Measurements from ENCODE around the gene ARFGEF2. TPM values are rescaled to one million over a fixed set of nuclear protein-coding genes. Genes with fewer than 3 reads are reported as not detected.

The ARFGEF2 gene
- total and polyA plus RNA-seq, 8 donors = 22.1 to 34.5 (median 23.1) TPM

GRCh38 chr20:48919882-48920526 is 1.5 kb upstream of the ARFGEF2 start:
- Histone ChIP-seq H3K27ac (no peak overlapping the region), H3K27me3 (no peaks in the 10 kb centered on the region), H3K4me1 (peaks cover 26 to 39% of the 10 kb centered on the region in 2 donors), H3K36me3 (no peaks in the 10 kb centered on the region), H3K9me3 (no peaks in the 10 kb centered on the region), H3K4me3 (no peak overlapping the region)
- intact Hi-C loops (cut with DNase I) = no loop called here
- no peak for DNase-seq
- ATAC-seq = no peak
- TF ChIP-seq CTCF (IDR thresholded peaks at IDR 0.05) = no peak

DNA sequence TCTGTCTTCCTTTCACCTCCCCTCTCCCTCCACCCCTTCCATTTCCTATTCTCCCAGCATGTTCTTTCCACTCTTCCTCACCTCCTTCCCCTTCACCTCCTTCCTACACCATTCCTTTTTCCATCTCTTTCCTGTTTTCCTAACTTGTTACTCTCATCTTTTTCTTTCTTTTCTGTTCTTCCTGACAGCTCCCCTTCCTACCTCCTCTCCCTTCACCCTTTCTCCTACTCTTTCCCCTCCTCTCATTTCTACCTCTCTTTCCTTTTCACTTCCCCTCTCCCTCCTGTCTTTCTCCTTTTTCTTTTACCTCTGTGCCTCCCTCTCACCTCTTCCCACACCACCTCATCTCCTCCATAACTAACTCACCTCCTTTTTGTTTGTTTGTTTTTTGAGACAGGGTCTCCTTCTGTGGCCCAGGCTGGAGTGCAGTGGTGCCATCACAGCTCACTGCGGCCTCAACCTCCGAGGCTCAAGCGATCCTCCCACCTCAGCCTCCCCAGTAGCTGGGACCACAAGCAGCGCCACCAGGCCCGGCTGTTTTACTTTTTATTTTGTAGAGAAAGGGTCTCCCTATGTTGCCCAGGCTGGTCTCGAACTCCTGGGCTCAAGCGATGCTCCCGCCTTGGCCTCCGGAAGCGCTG is 864 bp upstream of the ARFGEF2 start:
- Histone ChIP-seq H3K9me3 (no peaks in the 10 kb centered on the region), H3K4me3 (peak overlapping the region; percentile 85 to 92), H3K27me3 (no peaks in the 10 kb centered on the region), H3K36me3 (no peaks in the 10 kb centered on the region), H3K27ac (peak overlapping the region; percentile 96), H3K4me1 (peaks cover 26 to 43% of the 10 kb centered on the region in 2 donors)
- intact Hi-C loops (cut with DNase I) = no loop called here
- TF ChIP-seq CTCF (IDR thresholded peaks at IDR 0.05) = no peak
- DNase-seq = no peak
- ATAC-seq = no peak

DNA sequence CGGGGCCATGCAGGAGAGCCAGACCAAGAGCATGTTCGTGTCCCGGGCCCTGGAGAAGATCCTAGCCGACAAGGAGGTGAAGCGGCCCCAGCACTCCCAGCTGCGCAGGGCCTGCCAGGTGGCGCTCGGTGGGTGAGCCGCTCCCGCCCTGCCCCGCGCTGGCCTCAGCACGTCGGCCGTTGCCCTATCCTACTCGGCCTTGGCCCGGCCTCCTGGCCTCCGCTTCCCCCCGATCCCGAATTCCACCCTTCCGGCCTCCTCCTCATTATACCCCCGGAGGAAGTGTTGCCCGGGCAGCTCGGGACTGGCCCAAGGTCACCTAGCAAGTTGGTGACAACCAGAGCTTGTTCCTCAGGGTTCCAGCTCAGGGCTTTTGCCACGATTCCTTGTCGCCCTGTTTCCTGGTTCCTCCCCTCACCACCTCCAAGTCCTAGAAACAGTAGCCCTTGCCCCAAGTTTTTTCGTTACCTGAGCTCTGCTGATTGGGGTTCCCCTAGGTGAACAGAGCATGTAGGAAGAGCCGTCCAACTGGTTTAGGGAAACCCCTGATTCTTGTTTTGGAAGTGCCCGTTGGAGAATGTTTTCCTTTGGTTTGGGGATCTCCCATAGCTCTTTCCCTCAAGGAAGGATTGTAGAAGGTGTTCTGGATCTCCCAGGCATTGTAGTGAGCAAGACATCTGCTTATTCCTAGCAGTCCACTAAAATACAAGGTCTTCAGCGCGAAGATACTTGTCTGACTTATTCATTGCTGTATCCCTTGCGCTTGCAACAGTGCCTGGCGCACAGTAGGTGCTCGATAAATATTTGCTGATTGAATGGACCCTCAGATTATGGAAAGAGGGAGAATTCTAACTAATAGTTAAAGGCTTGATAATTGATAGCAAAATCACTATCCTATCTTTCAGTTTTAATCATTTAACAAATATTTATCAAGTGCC is 641 bp downstream of the ARFGEF2 start:
- H3K27ac ChIP-seq = peak overlapping the region; percentile 96

GRCh38 chr20:48923149-48923718 is 1.7 kb downstream of the ARFGEF2 start:
- Histone ChIP-seq H3K27me3 (no peaks in the 10 kb centered on the region), H3K4me1 (peaks cover 26 to 56% of the 10 kb centered on the region in 2 donors), H3K4me3 (peak overlapping the region in 1 of 2 donors; percentile 85), H3K9me3 (no peaks in the 10 kb centered on the region), H3K36me3 (no peaks in the 10 kb centered on the region), H3K27ac (no peak overlapping the region)
- intact Hi-C loops (cut with DNase I) = no loop called here
- DNase-seq (no peak), ATAC-seq (no peak)
- no peak for TF ChIP-seq CTCF (IDR thresholded peaks at IDR 0.05)

More for the DNA sequence above, 641 bp downstream of the ARFGEF2 start:
- TF ChIP-seq CTCF (IDR thresholded peaks at IDR 0.05) = no peak
- peak in 2 of 4 donors; percentile 64 to 90 for DNase-seq
- Histone ChIP-seq H3K36me3 (no peaks in the 10 kb centered on the region), H3K9me3 (no peaks in the 10 kb centered on the region), H3K4me3 (peak overlapping the region; percentile 85 to 92), H3K4me1 (peaks cover 26 to 55% of the 10 kb centered on the region in 2 donors), H3K27me3 (no peaks in the 10 kb centered on the region)
- intact Hi-C loops (cut with DNase I) = no loop called here
- ATAC-seq = peak; percentile 73
